Measurements from ENCODE around the gene PLOD2.

DNA sequence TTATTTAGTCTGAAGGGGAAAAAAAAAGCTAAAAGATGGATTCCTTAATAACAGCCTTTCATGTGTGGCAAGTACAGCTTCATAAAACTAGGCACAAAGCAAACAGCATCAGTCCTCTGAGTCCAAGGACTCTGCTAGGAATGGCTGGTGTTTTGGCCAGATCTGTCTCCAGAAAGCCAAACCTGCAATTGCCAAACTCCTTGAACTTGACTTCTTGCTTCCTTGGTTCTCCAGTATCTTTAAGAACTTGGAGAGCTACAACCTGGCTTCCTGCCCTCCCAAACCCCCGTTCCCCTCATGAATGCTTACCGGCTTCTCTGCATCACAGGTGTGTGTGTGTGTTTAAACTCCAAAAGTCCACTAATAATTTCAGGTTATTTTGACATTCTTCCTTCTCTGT is 1.6 kb upstream of the PLOD2 start:
- no peak for TF ChIP-seq POLR2A (IDR thresholded peaks at IDR 0.05)
- TF ChIP-seq, protein P1, sequence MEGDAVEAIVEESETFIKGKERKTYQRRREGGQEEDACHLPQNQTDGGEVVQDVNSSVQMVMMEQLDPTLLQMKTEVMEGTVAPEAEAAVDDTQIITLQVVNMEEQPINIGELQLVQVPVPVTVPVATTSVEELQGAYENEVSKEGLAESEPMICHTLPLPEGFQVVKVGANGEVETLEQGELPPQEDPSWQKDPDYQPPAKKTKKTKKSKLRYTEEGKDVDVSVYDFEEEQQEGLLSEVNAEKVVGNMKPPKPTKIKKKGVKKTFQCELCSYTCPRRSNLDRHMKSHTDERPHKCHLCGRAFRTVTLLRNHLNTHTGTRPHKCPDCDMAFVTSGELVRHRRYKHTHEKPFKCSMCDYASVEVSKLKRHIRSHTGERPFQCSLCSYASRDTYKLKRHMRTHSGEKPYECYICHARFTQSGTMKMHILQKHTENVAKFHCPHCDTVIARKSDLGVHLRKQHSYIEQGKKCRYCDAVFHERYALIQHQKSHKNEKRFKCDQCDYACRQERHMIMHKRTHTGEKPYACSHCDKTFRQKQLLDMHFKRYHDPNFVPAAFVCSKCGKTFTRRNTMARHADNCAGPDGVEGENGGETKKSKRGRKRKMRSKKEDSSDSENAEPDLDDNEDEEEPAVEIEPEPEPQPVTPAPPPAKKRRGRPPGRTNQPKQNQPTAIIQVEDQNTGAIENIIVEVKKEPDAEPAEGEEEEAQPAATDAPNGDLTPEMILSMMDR (IDR thresholded peaks at IDR 0.05), result no peak
